ENCODE results near the gene PAAF1.

PAAF1 gene

DNA sequence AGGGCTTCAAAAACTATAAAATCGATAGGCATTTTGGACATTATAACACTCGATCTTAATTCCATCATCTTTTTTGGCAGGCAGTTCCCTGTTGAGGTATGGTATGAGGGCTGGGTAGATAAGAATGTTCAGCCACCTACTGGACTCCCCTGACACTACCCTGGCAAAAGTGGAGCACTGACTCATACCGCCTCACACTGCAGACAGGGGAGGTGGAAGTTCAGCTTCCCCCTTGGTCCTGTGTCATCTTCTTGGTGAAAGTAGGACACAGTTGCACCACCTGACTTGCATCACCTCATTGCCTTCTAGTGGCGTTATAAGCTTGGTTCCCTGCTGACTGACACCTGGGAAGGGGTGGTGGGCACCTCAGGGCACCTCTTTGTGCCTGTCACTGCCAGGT, 30.4 kb downstream of the PAAF1 start:
- H3K4ac ChIP-seq (ENCODE audit: low read depth, low read length): no peak overlapping the region
- H3K4me3 ChIP-seq (ENCODE audit: low read depth, low read length): no peak overlapping the region
- no peak overlapping the region for H3K23ac ChIP-seq (ENCODE audit: low read length)
- H3K27ac ChIP-seq (ENCODE audit: low read depth, low read length): no peak overlapping the region
- WGBS (ENCODE audit: extremely low coverage, insufficient coverage, insufficient read length): no CpG with 5 or more reads among the region's 4 CpGs
- peaks cover 0 to 2% of the 10 kb centered on the region in 2 experiments for H3K36me3 ChIP-seq (ENCODE audit: control insufficient read depth in 1 of 2, insufficient read depth in 2 of 2, low read length in 2 of 2)
- no peaks in the 10 kb centered on the region for H3K79me2 ChIP-seq (ENCODE audit: control insufficient read depth, insufficient read depth, low read length, poor library complexity)
- no peak overlapping the region for H3K14ac ChIP-seq (ENCODE audit: low read length)
- DNase-seq: peak; percentile 31 to 66
- no peak overlapping the region for H2BK12ac ChIP-seq (ENCODE audit: low read length)
- H3K9ac ChIP-seq (ENCODE audit: low read length): no peak overlapping the region
- no peak overlapping the region for H4K8ac ChIP-seq (ENCODE audit: low read depth, low read length)
- H3K4me2 ChIP-seq (ENCODE audit: low read length): no peak overlapping the region
- no peaks in the 10 kb centered on the region for H3K9me3 ChIP-seq (ENCODE audit: insufficient read depth, low read depth, low read length)
- H3K27me3 ChIP-seq (ENCODE audit: insufficient read depth, low read length): no peaks in the 10 kb centered on the region
- no peaks in the 10 kb centered on the region for H3K79me1 ChIP-seq (ENCODE audit: low read length)
- H3K18ac ChIP-seq (ENCODE audit: low read length): no peak overlapping the region
- H4K12ac ChIP-seq (ENCODE audit: low read depth, low read length): no peak overlapping the region
- no peaks in the 10 kb centered on the region for H3K4me1 ChIP-seq (ENCODE audit: control insufficient read depth in 1 of 2, insufficient read depth in 2 of 2, low read length in 2 of 2)
- H2AFZ ChIP-seq (ENCODE audit: insufficient read depth, low read length, poor library complexity): no peak overlapping the region
- H2BK120ac ChIP-seq (ENCODE audit: insufficient read depth, low read length, poor library complexity): no peak overlapping the region
- H2AK5ac ChIP-seq (ENCODE audit: low read length): no peak overlapping the region
- no peak overlapping the region for H2BK5ac ChIP-seq (ENCODE audit: low read depth, low read length, poor library complexity)
- H4K91ac ChIP-seq (ENCODE audit: low read depth, low read length): no peak overlapping the region

DNA sequence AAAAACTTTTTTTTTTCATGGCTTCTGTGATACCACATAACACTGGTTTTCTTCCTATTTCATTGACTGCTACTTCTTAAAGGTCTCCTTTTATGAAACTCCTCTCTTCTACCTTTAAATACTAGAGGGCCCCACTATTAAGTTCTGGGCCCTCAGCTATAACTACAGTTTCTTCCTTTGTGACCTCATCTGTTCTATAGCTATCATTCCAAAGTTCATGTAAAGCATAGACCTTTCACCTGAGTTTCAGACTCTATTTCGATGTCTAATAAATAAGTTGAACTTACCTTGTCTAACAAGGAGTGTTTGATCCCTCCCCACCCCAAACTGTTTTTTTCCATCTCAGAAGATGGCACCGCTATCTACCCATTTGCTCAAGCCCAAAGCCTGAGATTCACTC, 35.2 kb downstream of the PAAF1 start:
- no peaks in the 10 kb centered on the region for H3K27me3 ChIP-seq (ENCODE audit: insufficient read depth, low read length)
- no peak overlapping the region for H3K18ac ChIP-seq (ENCODE audit: low read length)
- H3K14ac ChIP-seq (ENCODE audit: low read length): no peak overlapping the region
- no peak overlapping the region for H2BK5ac ChIP-seq (ENCODE audit: low read depth, low read length, poor library complexity)
- DNase-seq: no peak
- no peak overlapping the region for H4K91ac ChIP-seq (ENCODE audit: low read depth, low read length)
- H4K12ac ChIP-seq (ENCODE audit: low read depth, low read length): no peak overlapping the region
- no peaks in the 10 kb centered on the region for H3K9me3 ChIP-seq (ENCODE audit: insufficient read depth, low read depth, low read length)
- no peak overlapping the region for H3K9ac ChIP-seq (ENCODE audit: low read length)
- no CpG with 5 or more reads among the region's 2 CpGs for WGBS (ENCODE audit: extremely low coverage, insufficient coverage, insufficient read length)
- no peak overlapping the region for H3K4ac ChIP-seq (ENCODE audit: low read depth, low read length)
- no peak overlapping the region for H2BK120ac ChIP-seq (ENCODE audit: insufficient read depth, low read length, poor library complexity)
- no peak overlapping the region for H3K23ac ChIP-seq (ENCODE audit: low read length)
- no peak overlapping the region for H3K4me2 ChIP-seq (ENCODE audit: low read length)
- H3K4me3 ChIP-seq (ENCODE audit: low read depth, low read length): no peak overlapping the region
- H2BK12ac ChIP-seq (ENCODE audit: low read length): no peak overlapping the region
- H4K8ac ChIP-seq (ENCODE audit: low read depth, low read length): no peak overlapping the region
- peaks cover 5 to 10% of the 10 kb centered on the region in 2 experiments for H3K36me3 ChIP-seq (ENCODE audit: control insufficient read depth in 1 of 2, insufficient read depth in 2 of 2, low read length in 2 of 2)
- no peak overlapping the region for H3K27ac ChIP-seq (ENCODE audit: low read depth, low read length)
- no peaks in the 10 kb centered on the region for H3K4me1 ChIP-seq (ENCODE audit: control insufficient read depth in 1 of 2, insufficient read depth in 2 of 2, low read length in 2 of 2)
- no peak overlapping the region for H2AFZ ChIP-seq (ENCODE audit: insufficient read depth, low read length, poor library complexity)
- no peak overlapping the region for H2AK5ac ChIP-seq (ENCODE audit: low read length)
- H3K79me1 ChIP-seq (ENCODE audit: low read length): no peaks in the 10 kb centered on the region
- no peaks in the 10 kb centered on the region for H3K79me2 ChIP-seq (ENCODE audit: control insufficient read depth, insufficient read depth, low read length, poor library complexity)

DNA sequence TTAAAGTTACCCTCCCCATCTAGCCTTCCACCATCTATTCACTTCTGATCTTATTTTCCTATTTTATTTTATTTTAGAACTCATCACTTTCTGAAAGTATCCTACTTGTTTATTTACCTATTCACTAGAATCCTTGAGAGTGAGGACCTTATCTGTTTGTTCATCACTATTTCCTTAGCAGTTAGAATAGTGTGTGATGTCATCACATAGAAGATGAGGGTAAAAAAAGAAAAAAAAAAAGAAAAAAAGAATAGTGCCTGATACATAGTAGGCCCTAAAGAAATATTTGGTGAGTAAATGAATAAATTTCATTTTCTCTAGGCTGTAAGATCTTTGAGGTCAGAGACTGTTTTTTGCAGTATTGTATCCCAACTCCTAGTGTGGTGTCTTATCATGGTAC, 36.7 kb downstream of the PAAF1 start:
- Histone ChIP-seq H3K4me2 (ENCODE audit: low read length) (no peak overlapping the region), H2BK5ac (ENCODE audit: low read depth, low read length, poor library complexity) (no peak overlapping the region), H4K12ac (ENCODE audit: low read depth, low read length) (no peak overlapping the region), H3K23ac (ENCODE audit: low read length) (no peak overlapping the region), H3K79me1 (ENCODE audit: low read length) (no peaks in the 10 kb centered on the region), H3K4me3 (ENCODE audit: low read depth, low read length) (no peak overlapping the region), H3K27me3 (ENCODE audit: insufficient read depth, low read length) (no peaks in the 10 kb centered on the region), H2BK12ac (ENCODE audit: low read length) (no peak overlapping the region), H3K4ac (ENCODE audit: low read depth, low read length) (no peak overlapping the region), H3K14ac (ENCODE audit: low read length) (no peak overlapping the region), H3K27ac (ENCODE audit: low read depth, low read length) (no peak overlapping the region), H3K79me2 (ENCODE audit: control insufficient read depth, insufficient read depth, low read length, poor library complexity) (no peaks in the 10 kb centered on the region), H3K4me1 (ENCODE audit: control insufficient read depth in 1 of 2, insufficient read depth in 2 of 2, low read length in 2 of 2) (no peaks in the 10 kb centered on the region), H2AK5ac (ENCODE audit: low read length) (no peak overlapping the region), H3K9me3 (ENCODE audit: insufficient read depth, low read depth, low read length) (no peaks in the 10 kb centered on the region), H2BK120ac (ENCODE audit: insufficient read depth, low read length, poor library complexity) (no peak overlapping the region), H4K8ac (ENCODE audit: low read depth, low read length) (no peak overlapping the region), H3K9ac (ENCODE audit: low read length) (no peak overlapping the region), H2AFZ (ENCODE audit: insufficient read depth, low read length, poor library complexity) (no peak overlapping the region), H3K18ac (ENCODE audit: low read length) (no peak overlapping the region), H3K36me3 (ENCODE audit: control insufficient read depth in 1 of 2, insufficient read depth in 2 of 2, low read length in 2 of 2) (peaks cover 5 to 10% of the 10 kb centered on the region in 2 experiments), H4K91ac (ENCODE audit: low read depth, low read length) (no peak overlapping the region)
- DNase-seq: peak in 1 of 2 donors; percentile 49

DNA sequence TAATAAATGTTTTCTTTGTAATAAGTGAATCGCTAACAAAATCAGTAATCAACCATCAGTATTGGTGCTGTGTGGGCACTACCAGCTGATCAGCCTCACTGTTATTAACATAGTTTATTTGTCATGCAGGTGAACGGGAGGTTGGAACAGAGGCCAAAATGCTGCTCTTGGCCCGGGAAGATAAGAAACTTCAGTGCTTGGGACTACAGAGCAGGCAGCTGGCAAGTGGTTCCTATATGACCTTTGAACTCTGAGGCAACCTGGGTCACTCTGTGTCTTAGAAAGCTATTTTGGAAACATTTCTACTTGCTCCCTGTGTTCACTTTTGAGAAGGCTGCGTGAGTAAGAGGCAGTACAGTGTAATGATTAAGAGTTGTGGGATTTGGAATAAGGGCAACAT, 37.5 kb downstream of the PAAF1 start:
- no peak overlapping the region for H2AFZ ChIP-seq (ENCODE audit: insufficient read depth, low read length, poor library complexity)
- DNase-seq: no peak
- H3K4me2 ChIP-seq (ENCODE audit: low read length): no peak overlapping the region
- no peak overlapping the region for H4K91ac ChIP-seq (ENCODE audit: low read depth, low read length)
- no peaks in the 10 kb centered on the region for H3K27me3 ChIP-seq (ENCODE audit: insufficient read depth, low read length)
- no peak overlapping the region for H2AK5ac ChIP-seq (ENCODE audit: low read length)
- H3K9me3 ChIP-seq (ENCODE audit: insufficient read depth, low read depth, low read length): no peaks in the 10 kb centered on the region
- no peak overlapping the region for H3K23ac ChIP-seq (ENCODE audit: low read length)
- H2BK120ac ChIP-seq (ENCODE audit: insufficient read depth, low read length, poor library complexity): no peak overlapping the region
- H2BK5ac ChIP-seq (ENCODE audit: low read depth, low read length, poor library complexity): no peak overlapping the region
- H3K4me3 ChIP-seq (ENCODE audit: low read depth, low read length): no peak overlapping the region
- WGBS (ENCODE audit: extremely low coverage, insufficient coverage, insufficient read length): no CpG with 5 or more reads among the region's 4 CpGs
- H3K9ac ChIP-seq (ENCODE audit: low read length): no peak overlapping the region
- H2BK12ac ChIP-seq (ENCODE audit: low read length): no peak overlapping the region
- no peaks in the 10 kb centered on the region for H3K79me1 ChIP-seq (ENCODE audit: low read length)
- H3K14ac ChIP-seq (ENCODE audit: low read length): no peak overlapping the region
- no peak overlapping the region for H4K8ac ChIP-seq (ENCODE audit: low read depth, low read length)
- peaks cover 4 to 10% of the 10 kb centered on the region in 2 experiments for H3K36me3 ChIP-seq (ENCODE audit: control insufficient read depth in 1 of 2, insufficient read depth in 2 of 2, low read length in 2 of 2)
- H3K79me2 ChIP-seq (ENCODE audit: control insufficient read depth, insufficient read depth, low read length, poor library complexity): no peaks in the 10 kb centered on the region
- no peak overlapping the region for H3K18ac ChIP-seq (ENCODE audit: low read length)
- H3K4ac ChIP-seq (ENCODE audit: low read depth, low read length): no peak overlapping the region
- no peak overlapping the region for H3K27ac ChIP-seq (ENCODE audit: low read depth, low read length)
- no peaks in the 10 kb centered on the region for H3K4me1 ChIP-seq (ENCODE audit: control insufficient read depth in 1 of 2, insufficient read depth in 2 of 2, low read length in 2 of 2)
- no peak overlapping the region for H4K12ac ChIP-seq (ENCODE audit: low read depth, low read length)
